ENCODE data around the gene ARSH. TPM values are rescaled to one million over a fixed set of nuclear protein-coding genes. Genes with fewer than 3 reads are reported as not detected.

ARSH gene
- total and polyA plus RNA-seq, 2 donors (not counting 1 experiment from before 2014, with no cell fraction given), result not detected

DNA sequence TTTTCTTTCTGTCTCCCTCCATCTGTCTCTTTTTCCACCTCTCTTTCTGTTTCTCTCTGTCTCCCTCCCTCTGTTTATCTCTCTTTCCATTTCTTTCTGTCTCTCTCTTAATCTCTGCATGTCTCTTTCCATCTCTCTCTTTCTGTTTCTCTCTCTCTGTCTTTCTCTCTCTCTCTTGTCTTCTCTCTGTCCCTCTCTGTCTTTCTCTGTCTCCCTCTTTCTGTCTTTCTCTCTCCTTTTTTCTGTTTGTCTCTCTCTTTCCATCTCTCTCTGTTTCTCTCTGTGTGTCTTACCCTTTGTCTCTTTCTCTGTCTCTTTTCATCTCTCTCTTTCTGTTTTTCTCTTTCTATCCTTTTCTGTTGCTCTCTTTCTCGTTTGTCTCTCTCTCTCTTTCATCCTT, 69.6 kb downstream of the ARSH start:
- no peaks in the 10 kb centered on the region for H3K27me3 Mint-ChIP-seq
- no peaks in the 10 kb centered on the region for H3K27me3 ChIP-seq (replicated peaks in 1 of 4; ENCODE audit: control extremely low read depth in 1 of 4, control insufficient read depth in 3 of 4, insufficient read depth in 4 of 4, low read length in 3 of 4)
- 33% methylated on average over 1 of the region's 1 CpG for WGBS (ENCODE audit: insufficient coverage)
- no peak overlapping the region for H3K9ac ChIP-seq (ENCODE audit: low read length)
- H3K4me2 ChIP-seq (replicated peaks; ENCODE audit: low read depth, low read length, poor library complexity, severe bottlenecking), result no peak overlapping the region
- H3K27ac ChIP-seq (ENCODE audit: low read length in 2 of 2), result no peak overlapping the region
- H3K4me3 Mint-ChIP-seq, result no peak overlapping the region
- H3K4me1 Mint-ChIP-seq, result no peaks in the 10 kb centered on the region
- no peaks in the 10 kb centered on the region for H3K9me3 ChIP-seq (ENCODE audit: control extremely low read depth in 1 of 3, control insufficient read depth in 2 of 3, insufficient read depth in 1 of 3, low read length in 2 of 3)
- CTCF ChIA-PET, result no interaction called here
- no peak overlapping the region for H2AFZ ChIP-seq (ENCODE audit: insufficient read depth, low read depth, low read length, poor library complexity, severe bottlenecking)
- TF ChIP-seq EZH2 (IDR thresholded peaks at IDR 0.05; ENCODE audit: borderline replicate concordance, insufficient read depth, low read depth, low read length, poor library complexity, severe bottlenecking), result no peak
- TF ChIP-seq, protein P1, sequence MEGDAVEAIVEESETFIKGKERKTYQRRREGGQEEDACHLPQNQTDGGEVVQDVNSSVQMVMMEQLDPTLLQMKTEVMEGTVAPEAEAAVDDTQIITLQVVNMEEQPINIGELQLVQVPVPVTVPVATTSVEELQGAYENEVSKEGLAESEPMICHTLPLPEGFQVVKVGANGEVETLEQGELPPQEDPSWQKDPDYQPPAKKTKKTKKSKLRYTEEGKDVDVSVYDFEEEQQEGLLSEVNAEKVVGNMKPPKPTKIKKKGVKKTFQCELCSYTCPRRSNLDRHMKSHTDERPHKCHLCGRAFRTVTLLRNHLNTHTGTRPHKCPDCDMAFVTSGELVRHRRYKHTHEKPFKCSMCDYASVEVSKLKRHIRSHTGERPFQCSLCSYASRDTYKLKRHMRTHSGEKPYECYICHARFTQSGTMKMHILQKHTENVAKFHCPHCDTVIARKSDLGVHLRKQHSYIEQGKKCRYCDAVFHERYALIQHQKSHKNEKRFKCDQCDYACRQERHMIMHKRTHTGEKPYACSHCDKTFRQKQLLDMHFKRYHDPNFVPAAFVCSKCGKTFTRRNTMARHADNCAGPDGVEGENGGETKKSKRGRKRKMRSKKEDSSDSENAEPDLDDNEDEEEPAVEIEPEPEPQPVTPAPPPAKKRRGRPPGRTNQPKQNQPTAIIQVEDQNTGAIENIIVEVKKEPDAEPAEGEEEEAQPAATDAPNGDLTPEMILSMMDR (IDR thresholded peaks at IDR 0.05), result no peak
- H3K79me2 ChIP-seq (ENCODE audit: control insufficient read depth, insufficient read depth, low read length), result no peaks in the 10 kb centered on the region
- no peaks in the 10 kb centered on the region for H3K9me3 Mint-ChIP-seq (ENCODE audit: insufficient read depth)
- no peaks in the 10 kb centered on the region for H4K20me1 ChIP-seq (ENCODE audit: control insufficient read depth, insufficient read depth, low read length, poor library complexity, severe bottlenecking)
- ATAC-seq (ENCODE audit: low read depth) (no peak), DNase-seq (no peak)
- no peaks in the 10 kb centered on the region for H3K36me3 ChIP-seq (replicated peaks in 1 of 2; ENCODE audit: control extremely low read depth in 1 of 2, control insufficient read depth in 1 of 2, extremely low read depth in 1 of 2, insufficient read depth in 2 of 2, low read length in 1 of 2)
- H3K4me1 ChIP-seq (ENCODE audit: control insufficient read depth in 2 of 2, insufficient read depth in 2 of 2, low read length in 2 of 2), result no peaks in the 10 kb centered on the region
- POLR2A ChIA-PET, result no interaction called here
- no peak overlapping the region for H3K4me3 ChIP-seq (ENCODE audit: control extremely low read depth in 1 of 5, extremely low read depth in 1 of 5, insufficient read depth in 1 of 5, low read depth in 2 of 5, low read length in 4 of 5)
- no peak overlapping the region for H3K27ac Mint-ChIP-seq
- intact Hi-C loops (cut with micrococcal nuclease), result no loop called here

DNA sequence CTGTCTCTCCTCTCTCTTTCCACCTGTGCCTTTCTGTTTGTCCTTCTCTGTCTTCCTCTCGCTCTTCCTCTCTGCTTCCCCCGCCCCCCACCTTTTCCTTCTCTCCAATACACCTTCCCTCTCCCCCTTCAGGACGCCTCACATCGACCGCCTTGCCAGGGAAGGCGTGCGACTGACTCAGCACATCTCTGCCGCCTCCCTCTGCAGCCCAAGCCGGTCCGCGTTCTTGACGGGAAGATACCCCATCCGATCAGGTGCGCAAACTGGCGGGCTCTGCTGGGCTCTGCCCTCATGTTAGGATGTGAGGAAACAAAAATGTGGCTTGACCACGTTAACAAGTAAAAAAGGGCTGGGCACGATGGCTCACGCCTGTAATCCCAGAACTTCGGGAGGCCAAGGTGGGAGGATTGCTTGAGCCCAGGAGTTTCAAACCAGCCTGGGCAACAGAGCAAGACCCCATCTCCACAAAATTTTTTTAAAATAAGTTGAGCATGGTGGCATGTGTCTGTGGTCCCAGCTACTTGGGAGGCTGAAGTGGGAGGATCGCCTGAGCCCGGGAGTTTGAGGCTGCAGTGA, 70.2 kb downstream of the ARSH start:
- H3K4me1 Mint-ChIP-seq, result no peaks in the 10 kb centered on the region
- CTCF ChIA-PET, result no interaction called here
- no peaks in the 10 kb centered on the region for H3K27me3 ChIP-seq (replicated peaks in 1 of 4; ENCODE audit: control extremely low read depth in 1 of 4, control insufficient read depth in 3 of 4, insufficient read depth in 4 of 4, low read length in 3 of 4)
- intact Hi-C loops (cut with micrococcal nuclease), result no loop called here
- DNase-seq (no peak), ATAC-seq (ENCODE audit: low read depth) (no peak)
- no peak overlapping the region for H3K9ac ChIP-seq (ENCODE audit: low read length)
- no peaks in the 10 kb centered on the region for H3K9me3 Mint-ChIP-seq (ENCODE audit: insufficient read depth)
- H3K4me3 ChIP-seq (ENCODE audit: control extremely low read depth in 1 of 5, extremely low read depth in 1 of 5, insufficient read depth in 1 of 5, low read depth in 2 of 5, low read length in 4 of 5), result no peak overlapping the region
- H3K79me2 ChIP-seq (ENCODE audit: control insufficient read depth, insufficient read depth, low read length), result no peaks in the 10 kb centered on the region
- no peak overlapping the region for H3K27ac Mint-ChIP-seq
- H3K4me2 ChIP-seq (replicated peaks; ENCODE audit: low read depth, low read length, poor library complexity, severe bottlenecking), result no peak overlapping the region
- no peak overlapping the region for H3K4me3 Mint-ChIP-seq
- no peak overlapping the region for H2AFZ ChIP-seq (ENCODE audit: insufficient read depth, low read depth, low read length, poor library complexity, severe bottlenecking)
- WGBS (ENCODE audit: insufficient coverage), result 0% methylated on average over 2 of the region's 21 CpGs
- TF ChIP-seq EZH2 (IDR thresholded peaks at IDR 0.05; ENCODE audit: borderline replicate concordance, insufficient read depth, low read depth, low read length, poor library complexity, severe bottlenecking), result no peak
- TF ChIP-seq, protein P1 (IDR thresholded peaks at IDR 0.05), result no peak
- no peaks in the 10 kb centered on the region for H3K36me3 ChIP-seq (replicated peaks in 1 of 2; ENCODE audit: control extremely low read depth in 1 of 2, control insufficient read depth in 1 of 2, extremely low read depth in 1 of 2, insufficient read depth in 2 of 2, low read length in 1 of 2)
- POLR2A ChIA-PET, result no interaction called here
- H3K9me3 ChIP-seq (ENCODE audit: control extremely low read depth in 1 of 3, control insufficient read depth in 2 of 3, insufficient read depth in 1 of 3, low read length in 2 of 3), result no peaks in the 10 kb centered on the region
- no peaks in the 10 kb centered on the region for H3K27me3 Mint-ChIP-seq
- no peak overlapping the region for H3K27ac ChIP-seq (ENCODE audit: low read length in 2 of 2)
- no peaks in the 10 kb centered on the region for H4K20me1 ChIP-seq (ENCODE audit: control insufficient read depth, insufficient read depth, low read length, poor library complexity, severe bottlenecking)
- H3K4me1 ChIP-seq (ENCODE audit: control insufficient read depth in 2 of 2, insufficient read depth in 2 of 2, low read length in 2 of 2), result no peaks in the 10 kb centered on the region

Small RNAs within 50 kb of the gene (small RNA-seq; reads per million reads assigned to genes)
- not detected for gene RN7SL578P (ENCODE audit: insufficient read length, low read depth, low replicate concordance)

Other genes with a start within 250 kb of the ARSH start
- gene GYG2, start 177.6 kb upstream of the ARSH start, total RNA-seq, result not detected in 2 replicates
- not detected in 2 replicates for gene GYG2, start 177.6 kb upstream of the ARSH start, polyA plus RNA-seq
- 10.9 and 13.3 TPM in 2 replicates for gene ARSD, start 77.2 kb upstream of the ARSH start, total RNA-seq
- 2.7 and 3.2 TPM in 2 replicates for gene ARSD, start 77.2 kb upstream of the ARSH start, polyA plus RNA-seq
- not detected in 2 replicates for gene ARSF, start 34.9 kb downstream of the ARSH start, total RNA-seq
- gene ARSF, start 34.9 kb downstream of the ARSH start, polyA plus RNA-seq, result not detected in 2 replicates